Neural cell (in vitro differentiated cells): ENCODE measurements around the gene KRTAP4-7.
"Not testable (repeated sequence)": the region's sequence is repeated elsewhere in the genome, so short reads cannot be mapped to it uniquely, and the experiment has no call there.

ENCODE experiments used
- CTCF ChIP-seq: fragments of 450-650 bp; IDR thresholded peaks from 2 replicates; pipeline ENCODE4 v1.5.1; 2014; ENCODE audit warnings: antibody characterized with exemption, mild to moderate bottlenecking, moderate library complexity; ENCODE audit not compliant: poor library complexity, severe bottlenecking
- EP300 ChIP-seq: fragments of 450-650 bp; conservative IDR thresholded peaks from 2 replicates; pipeline ENCODE4 v1.6.1; 2014; ENCODE audit warnings: antibody characterized with exemption, mild to moderate bottlenecking, moderate library complexity; ENCODE audit not compliant: poor library complexity, severe bottlenecking
- EZH2 ChIP-seq: fragments of 200-600, 300-800 bp; shearing (Covaris generic), sonication (generic); IDR thresholded peaks from 2 replicates; pipeline ENCODE4 v1.6.1; 2014; ENCODE audit warnings: antibody characterized with exemption, low read length, borderline replicate concordance, mild to moderate bottlenecking; ENCODE audit not compliant: insufficient read depth, poor library complexity, severe bottlenecking
- MXI1 ChIP-seq: fragments of 450-650 bp; conservative IDR thresholded peaks from 2 replicates; pipeline ENCODE4 v1.6.1; 2014; ENCODE audit warnings: antibody characterized with exemption, mild to moderate bottlenecking; ENCODE audit not compliant: poor library complexity, severe bottlenecking
- POLR2AphosphoS5 ChIP-seq: IDR thresholded peaks from 2 replicates; pipeline ENCODE4 v1.6.1; 2012
- RAD21 ChIP-seq: fragments of 450-650 bp; conservative IDR thresholded peaks from 2 replicates; pipeline ENCODE4 v1.6.1; 2014; ENCODE audit warnings: antibody characterized with exemption, mild to moderate bottlenecking, moderate library complexity
- REST ChIP-seq: IDR thresholded peaks from 2 replicates; pipeline ENCODE4 v1.6.1; 2012; ENCODE audit warnings: borderline replicate concordance
- SMC3 ChIP-seq: fragments of 450-650 bp; conservative IDR thresholded peaks from 2 replicates; pipeline ENCODE4 v1.6.1; 2014; ENCODE audit warnings: antibody characterized with exemption, mild to moderate bottlenecking, moderate library complexity; ENCODE audit not compliant: poor library complexity
- TAF1 ChIP-seq: IDR thresholded peaks from 2 replicates; pipeline ENCODE4 v1.6.1; 2012; ENCODE audit warnings: low read depth

- TF ChIP-seq EP300, CTCF, POLR2AphosphoS5, REST, TAF1, RAD21, EZH2, SMC3, MXI1: not testable (repeated sequence)
Observed at GRCh38 chr17:41099682-41100480, 15.9 kb downstream of the KRTAP4-7 start.
